HG03135 (cell line): ENCODE results near the gene DSPP.
"Not testable (repeated sequence)": the region's sequence is repeated elsewhere in the genome, so short reads cannot be mapped to it uniquely, and the experiment has no call there.

Experiments
- ATAC-seq: cut with Tn5 transposase; IDR thresholded peaks from one replicate; pipeline ENCODE4 v1.9.1; 2021; ENCODE audit warnings: mild to moderate bottlenecking, moderate library complexity; ENCODE audit not compliant: unreplicated experiment

Gene DSPP

GRCh38 chr4:87608229-87608628 is at the start of gene DSPP:
Gene DSPP, plus strand, starts transcription at chr4:87608529. Its CDS starts 2,380 bp downstream, at chr4:87610909.
- ATAC-seq, result no peak

GRCh38 chr4:87559090-87559837 is 49.1 kb upstream of the DSPP start:
- ATAC-seq, result peak; percentile 97

DNA sequence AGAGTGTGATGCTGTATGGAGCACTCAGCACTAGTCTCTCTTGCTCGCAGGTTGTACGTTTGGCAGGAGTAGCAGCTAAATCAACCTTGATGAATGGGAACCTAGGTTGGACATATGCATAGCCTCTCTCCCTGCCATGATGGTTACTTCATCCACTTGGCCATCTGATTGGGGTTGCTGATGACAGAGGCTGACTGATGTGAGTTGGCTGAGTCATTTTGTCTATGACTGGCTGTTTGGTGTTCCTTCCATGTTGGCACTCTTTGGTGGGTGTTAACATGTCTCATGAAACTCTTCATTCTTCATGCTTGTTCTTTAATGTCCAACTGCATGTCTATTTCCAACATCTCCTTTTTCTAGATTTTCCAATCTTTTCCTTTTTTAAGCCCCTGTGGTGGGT is 47.5 kb upstream of the DSPP start:
- no peak for ATAC-seq

DNA sequence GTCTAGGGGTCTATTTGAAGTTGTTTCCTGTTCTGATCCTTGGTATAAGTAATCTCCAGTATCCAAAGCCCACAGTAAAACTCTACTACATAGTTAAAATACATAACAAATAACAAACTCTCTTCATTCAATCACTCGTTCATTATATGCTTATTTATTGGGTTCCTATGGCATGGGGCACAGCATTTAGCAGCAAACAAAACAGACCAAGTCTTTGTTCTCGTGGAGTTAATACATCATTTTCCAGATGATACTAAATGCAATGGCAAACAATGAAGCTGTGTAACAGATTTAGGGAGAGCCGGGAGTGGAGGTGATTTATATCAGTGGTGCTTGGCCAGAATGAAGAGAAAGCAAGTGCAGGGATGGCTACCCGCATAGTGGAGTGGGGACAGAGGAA is 42.6 kb upstream of the DSPP start:
- no peak for ATAC-seq

DNA sequence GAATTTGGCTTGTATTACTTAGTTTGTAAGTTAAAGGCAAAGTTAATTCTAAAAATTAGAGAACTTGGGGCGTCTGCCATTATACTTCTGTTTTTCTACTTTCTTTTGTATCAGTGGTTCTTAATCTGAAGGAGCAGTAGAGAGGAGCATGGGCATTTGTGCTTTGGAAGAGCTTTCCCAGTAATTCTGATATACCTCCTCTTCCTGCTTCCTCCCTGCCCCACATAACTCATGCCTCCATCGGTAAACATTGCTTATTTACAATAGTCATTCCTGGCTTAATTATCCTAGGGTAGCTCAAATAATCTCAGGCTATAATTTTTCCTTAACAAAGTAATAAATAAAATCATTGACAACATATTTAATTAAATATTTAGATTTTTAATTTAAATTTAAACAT is 42.1 kb upstream of the DSPP start:
- ATAC-seq, result no peak

- no peak for ATAC-seq
Measured at GRCh38 chr4:87567191-87567590, 41.1 kb upstream of the DSPP start.

DNA sequence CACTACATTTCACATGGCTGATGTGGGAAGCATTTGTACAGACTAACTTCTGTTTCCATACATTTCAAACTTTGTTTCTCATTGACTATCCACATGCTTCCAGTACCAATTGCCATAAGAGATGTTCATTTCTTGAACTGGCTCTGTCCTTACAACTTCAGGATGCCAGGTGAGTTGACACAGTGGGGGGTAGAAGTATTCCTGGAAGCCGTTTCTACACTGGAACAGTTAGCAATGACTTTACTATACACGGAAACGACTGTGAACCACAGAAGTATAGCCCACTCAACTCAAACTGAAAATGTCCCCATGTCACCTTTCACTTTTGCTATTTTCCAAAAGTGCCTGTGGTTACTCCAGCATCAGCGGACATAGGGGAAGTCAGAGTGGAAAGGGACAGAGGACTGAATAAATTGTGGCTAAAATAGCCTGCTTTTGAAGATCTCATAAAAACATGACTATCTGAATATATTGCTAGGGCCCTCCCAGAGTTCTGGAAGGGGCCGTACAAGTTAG is 38.0 kb upstream of the DSPP start:
- ATAC-seq, result no peak

DNA sequence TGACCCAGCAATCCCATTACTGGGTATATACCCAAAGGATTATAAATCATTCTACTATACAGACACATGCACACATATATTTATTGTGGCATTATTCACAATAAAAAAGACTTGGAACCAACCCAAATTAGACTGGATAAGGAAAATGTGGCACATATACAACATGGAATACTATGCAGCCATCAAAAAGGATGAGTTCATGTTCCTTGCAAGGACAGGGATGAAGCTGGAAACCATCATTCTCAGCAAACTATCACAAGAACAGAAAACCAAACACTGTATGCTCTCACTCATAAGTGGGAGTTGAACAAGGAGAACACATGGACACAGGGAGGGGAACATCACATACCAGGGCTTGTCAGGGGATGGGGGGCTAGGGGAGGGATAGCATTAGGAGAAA is 34.0 kb upstream of the DSPP start:
- ATAC-seq, result not testable (repeated sequence)

- ATAC-seq, result no peak
Measured at GRCh38 chr4:87574996-87575395, 33.3 kb upstream of the DSPP start.

DNA sequence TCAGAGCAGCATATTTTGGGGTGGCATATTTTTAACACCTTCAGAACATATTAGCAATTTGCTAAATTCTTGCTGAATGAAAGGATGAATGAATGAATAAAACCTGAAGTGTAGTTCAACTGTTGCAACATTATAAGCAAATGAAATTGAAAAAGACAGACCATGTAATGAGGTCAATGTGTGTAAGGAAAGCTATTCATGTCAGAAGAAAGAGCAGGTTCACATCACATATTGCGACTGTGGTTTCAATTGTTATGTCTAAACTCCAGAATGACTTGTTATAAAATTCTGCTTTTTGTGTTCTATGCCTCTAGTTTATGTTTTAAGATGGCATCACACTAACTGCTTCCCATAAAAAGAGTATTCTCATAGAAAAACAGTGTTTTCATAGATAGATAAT is 32.9 kb upstream of the DSPP start:
- no peak for ATAC-seq

GRCh38 chr4:87575983-87576382 is 32.3 kb upstream of the DSPP start:
- ATAC-seq, result no peak

GRCh38 chr4:87579478-87579877 is 28.9 kb upstream of the DSPP start:
- no peak for ATAC-seq

DNA sequence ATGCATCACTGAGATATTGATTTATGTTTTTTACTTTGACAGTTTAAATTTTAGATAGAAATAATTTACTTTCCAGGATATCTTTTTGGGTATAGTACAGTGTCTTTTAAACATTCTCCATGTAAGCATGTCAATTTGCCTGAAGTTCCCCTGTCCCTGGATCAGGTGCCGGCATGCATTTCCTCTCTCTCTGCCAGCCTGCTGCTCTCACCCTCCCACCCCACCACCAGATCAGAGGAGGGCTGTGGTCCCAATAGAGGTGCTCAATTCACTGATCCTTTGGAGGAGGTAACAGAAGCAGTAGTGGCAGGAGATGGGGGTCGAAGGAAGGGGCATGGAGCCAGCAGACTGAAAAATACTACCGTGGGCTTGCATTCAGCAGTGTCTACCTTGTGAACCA is 28.3 kb upstream of the DSPP start:
- ATAC-seq, result no peak

DNA sequence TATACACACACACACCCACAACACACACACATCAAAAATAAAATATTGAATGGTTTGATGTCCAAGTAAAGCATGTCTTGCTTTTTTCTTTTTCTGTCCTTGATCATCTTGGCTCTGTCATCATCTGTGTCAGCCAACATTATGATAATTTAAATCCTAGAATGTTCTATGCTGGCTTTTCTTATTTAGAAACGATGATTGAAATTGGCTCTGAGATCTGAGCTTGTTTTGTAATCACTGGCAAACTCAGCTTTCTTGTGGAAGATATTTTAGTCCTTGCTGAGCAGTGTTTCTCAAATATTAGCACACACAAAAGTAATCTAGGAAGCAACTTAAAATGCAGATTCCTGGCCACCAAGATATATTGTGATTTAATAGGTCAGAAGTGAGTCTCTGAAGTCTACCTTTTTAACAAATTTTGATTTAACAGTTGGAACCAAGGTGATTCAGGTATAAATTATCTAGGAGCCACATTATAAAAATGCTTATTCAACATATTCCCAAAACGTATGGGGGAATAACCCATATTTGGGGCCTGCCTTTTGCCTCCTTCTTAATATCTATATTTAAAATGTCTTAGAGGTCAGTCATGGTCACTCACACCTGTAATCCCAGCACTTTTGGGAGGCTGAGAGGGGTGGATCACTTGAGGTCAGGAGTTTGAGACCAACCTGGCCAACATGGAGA is 24.0 kb upstream of the DSPP start:
- no peak for ATAC-seq

- no peak for ATAC-seq
Measured at GRCh38 chr4:87589531-87589930, 18.8 kb upstream of the DSPP start.

DNA sequence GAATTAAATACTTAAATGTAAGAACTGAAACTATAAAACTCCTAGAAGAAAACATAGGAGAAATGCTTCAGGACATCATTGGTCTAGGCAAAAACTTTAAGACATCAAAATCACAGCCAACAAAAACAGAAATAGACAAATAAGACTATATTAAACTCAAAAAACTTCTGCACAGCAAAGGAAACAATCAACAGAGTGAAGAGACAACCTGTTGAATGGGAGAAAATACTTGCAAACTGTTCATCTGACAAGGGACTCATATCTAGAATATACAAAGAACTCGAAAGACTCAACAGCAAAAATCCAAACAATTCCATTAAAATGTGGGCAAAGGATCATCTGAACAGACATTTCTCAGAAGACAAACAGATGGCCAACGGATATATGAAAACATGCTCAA is 16.2 kb upstream of the DSPP start:
- no peak for ATAC-seq

DNA sequence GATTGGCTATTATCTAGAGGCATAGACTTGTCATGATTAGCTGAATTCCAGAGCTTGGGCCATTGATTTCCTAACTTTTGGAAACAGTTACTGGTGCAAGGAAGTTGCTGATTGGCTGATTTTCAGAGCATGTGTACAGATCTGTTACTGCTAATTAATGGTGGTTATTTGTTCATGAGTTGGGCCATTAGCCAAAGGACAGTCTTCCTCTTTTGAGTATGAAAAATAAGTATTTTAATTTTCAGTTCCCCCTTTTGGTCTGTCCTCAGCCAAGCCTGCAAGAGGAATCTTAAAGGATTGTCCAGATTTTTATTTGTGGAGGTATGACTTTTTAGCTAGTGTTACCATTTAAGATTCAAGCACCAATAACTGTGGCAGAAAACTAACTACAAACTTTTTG is 7.0 kb upstream of the DSPP start:
- ATAC-seq, result no peak

DNA sequence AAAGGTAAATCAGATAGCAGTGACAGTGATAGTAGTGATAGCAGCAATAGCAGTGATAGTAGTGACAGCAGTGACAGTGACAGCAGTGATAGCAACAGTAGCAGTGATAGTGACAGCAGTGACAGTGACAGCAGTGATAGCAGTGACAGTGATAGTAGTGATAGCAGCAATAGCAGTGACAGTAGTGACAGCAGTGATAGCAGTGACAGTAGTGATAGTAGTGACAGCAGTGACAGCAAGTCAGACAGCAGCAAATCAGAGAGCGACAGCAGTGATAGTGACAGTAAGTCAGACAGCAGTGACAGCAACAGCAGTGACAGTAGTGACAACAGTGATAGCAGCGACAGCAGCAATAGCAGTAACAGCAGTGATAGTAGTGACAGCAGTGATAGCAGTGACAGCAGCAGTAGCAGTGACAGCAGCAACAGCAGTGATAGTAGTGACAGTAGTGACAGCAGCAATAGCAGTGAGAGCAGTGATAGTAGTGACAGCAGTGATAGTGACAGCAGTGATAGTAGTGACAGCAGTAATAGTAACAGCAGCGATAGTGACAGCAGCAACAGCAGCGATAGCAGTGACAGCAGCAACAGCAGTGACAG is 6.1 kb downstream of the DSPP start:
- ATAC-seq, result no peak

- ATAC-seq, result no peak
Measured at GRCh38 chr4:87616268-87616667, 7.9 kb downstream of the DSPP start.

DNA sequence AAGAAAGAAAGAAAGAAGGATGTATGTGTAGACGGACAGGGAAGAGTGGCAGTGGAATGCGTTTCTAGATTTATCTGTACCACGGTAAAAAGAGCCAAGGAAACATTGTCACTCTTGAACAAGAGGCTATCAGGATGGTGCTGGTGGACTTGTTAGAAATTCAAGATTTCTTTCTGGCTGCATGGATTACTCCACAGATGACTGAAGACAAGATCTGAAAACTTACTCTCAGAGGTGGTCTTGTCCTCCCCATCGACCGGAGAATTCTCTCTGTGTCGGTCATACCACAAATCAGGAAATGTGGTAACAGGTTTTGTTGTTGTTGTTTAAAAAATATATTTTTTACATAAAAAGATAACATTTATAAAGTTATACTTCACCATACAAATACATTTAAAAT is 11.8 kb downstream of the DSPP start:
- ATAC-seq, result no peak

DNA sequence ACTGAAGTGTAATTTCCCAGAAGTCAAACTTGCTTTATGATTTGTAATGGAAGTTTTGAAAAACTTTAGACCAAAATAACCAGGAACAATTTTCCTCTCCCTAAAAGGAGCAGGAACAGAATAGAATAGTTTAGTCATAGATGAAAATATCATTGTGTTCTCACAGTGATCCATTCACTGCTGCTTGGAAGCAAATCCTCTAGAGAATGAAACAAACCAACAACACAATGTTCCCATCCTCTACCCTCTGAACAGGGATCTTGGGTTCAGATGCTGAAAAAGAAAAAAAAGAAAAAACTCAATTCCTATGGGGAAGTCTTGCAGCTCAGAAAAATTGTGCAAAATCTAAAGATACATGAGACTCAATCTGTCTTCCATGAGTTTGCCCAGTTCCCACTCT is 12.2 kb downstream of the DSPP start:
- no peak for ATAC-seq

- no peak for ATAC-seq
Measured at GRCh38 chr4:87622303-87622702, 14.0 kb downstream of the DSPP start.
